Gastroesophageal sphincter (tissue), 4 donors: ENCODE results near the gene DNA2. TPM values are rescaled to one million over a fixed set of nuclear protein-coding genes. Genes with fewer than 3 reads are reported as not detected.

Experiments
- ATAC-seq: fragments of 150-250 bp; one replicate; pipeline ENCODE4 v1.9.1; 2016; ENCODE audit warnings: mild to moderate bottlenecking, moderate library complexity
- H3K27ac ChIP-seq, 4 donors: fragments of 200-600 bp; sonication (generic) in 3 of 4; 1 replicate in 3 of 4; 2 replicates in 1 of 4; pipeline ENCODE4 v1.5.1; 2016 to 2019
- H3K27me3 ChIP-seq: fragments of 200-600 bp; sonication (generic); one replicate; pipeline ENCODE4 v1.5.1; 2019
- H3K36me3 ChIP-seq, 2 donors: fragments of 200-600 bp; sonication (generic); one replicate each; pipeline ENCODE4 v1.5.1; 2019; ENCODE audit warnings: control low read depth in 1 of 2
- H3K4me1 ChIP-seq, 3 donors: fragments of 200-600 bp; sonication (generic); 1 replicate in 2 of 3; 2 replicates in 1 of 3; pipeline ENCODE4 v1.5.1; 2016 to 2019; ENCODE audit warnings: control low read depth in 2 of 3
- H3K4me3 ChIP-seq, 2 donors: fragments of 200-600 bp; sonication (generic); one replicate each; pipeline ENCODE4 v1.5.1; 2019; ENCODE audit warnings: mild to moderate bottlenecking in 1 of 2, moderate library complexity in 1 of 2
- H3K9me3 ChIP-seq, 3 donors: fragments of 200-600 bp; sonication (generic); one replicate each; pipeline ENCODE4 v1.5.1; 2017 to 2019; ENCODE audit warnings: control low read depth in 2 of 3
- CTCF ChIP-seq, 4 experiments: fragments of 200-600 bp in 2 of 4; fragments of 450-650 bp in 2 of 4; sonication (generic) in 1 of 4; IDR thresholded peaks; one replicate each; pipeline ENCODE4 v1.5.1; 2017 to 2019; ENCODE audit warnings: antibody characterized with exemption in 4 of 4, mild to moderate bottlenecking in 2 of 4, moderate library complexity in 2 of 4
- EP300 ChIP-seq: sonication (generic); formaldehyde crosslinking; IDR thresholded peaks from one replicate; pipeline ENCODE4 v1.6.1; 2017; ENCODE audit warnings: antibody characterized with exemption, mild to moderate bottlenecking
- POLR2A ChIP-seq, 2 donors: fragments of 450-650 bp; IDR thresholded peaks; one replicate each; pipeline ENCODE4 v1.6.1; 2017; ENCODE audit warnings: antibody characterized with exemption in 2 of 2, mild to moderate bottlenecking in 2 of 2, moderate library complexity in 1 of 2
- POLR2AphosphoS5 ChIP-seq: sonication (generic); formaldehyde crosslinking; IDR thresholded peaks from one replicate; pipeline ENCODE4 v1.6.1; 2017; ENCODE audit warnings: antibody characterized with exemption
- WGBS, 2 donors: methylation state at CpG; one replicate each; pipeline ENCODE4 v1.1.5; 2018; ENCODE audit warnings: low coverage in 1 of 2; 5-methylcytosine and 5-hydroxymethylcytosine counted together
- total RNA-seq, 4 donors: library from RNA; depleted of rRNA; stranded (reverse); fragments of >200 nt; gene quantifications; one replicate each; pipeline ENCODE4 v1.1.0, GENCODE V29; 2016

DNA2 gene
- total RNA-seq, 4 donors from 2014 or later: 0.85 to 3.0 (median 2.1) TPM

- no peak for ATAC-seq
- TF ChIP-seq EP300 (no peak), POLR2A (IDR thresholded peaks at IDR 0.05) (no peak), CTCF (IDR thresholded peaks at IDR 0.05) (no peak), POLR2AphosphoS5 (no peak)
- 82 to 87% methylated on average over 5 of the region's 5 CpGs for WGBS, 2 donors
- H3K36me3 ChIP-seq: peaks cover 0 to 5% of the 10 kb centered on the region in 2 donors
- H3K27me3 ChIP-seq: no peaks in the 10 kb centered on the region
- no peaks in the 10 kb centered on the region for H3K9me3 ChIP-seq
- no peak overlapping the region for H3K4me3 ChIP-seq
- no peaks in the 10 kb centered on the region for H3K4me1 ChIP-seq
- no peak overlapping the region for H3K27ac ChIP-seq
Measured at GRCh38 chr10:68428396-68429104, 43.2 kb downstream of the DNA2 start.

- TF ChIP-seq POLR2AphosphoS5 (no peak), POLR2A (IDR thresholded peaks at IDR 0.05) (no peak), EP300 (no peak), CTCF (IDR thresholded peaks at IDR 0.05) (no peak)
- H3K4me1 ChIP-seq: no peaks in the 10 kb centered on the region
- 96 to 98% methylated on average over 8 to 16 of the region's 20 CpGs for WGBS, 2 donors
Measured at GRCh38 chr10:68424454-68425014, 47.2 kb downstream of the DNA2 start.

GRCh38 chr10:68423522-68423921 is 48.3 kb downstream of the DNA2 start:
- Histone ChIP-seq H3K4me3 (no peak overlapping the region), H3K4me1 (no peaks in the 10 kb centered on the region), H3K36me3 (peaks cover 0 to 11% of the 10 kb centered on the region in 2 donors), H3K27ac (no peak overlapping the region), H3K27me3 (no peaks in the 10 kb centered on the region), H3K9me3 (no peaks in the 10 kb centered on the region)
- ATAC-seq: no peak
- WGBS, 2 donors: 90% methylated on average over 2 of the region's 5 CpGs; no CpG with 5 or more reads in 1 of the 2 donors
- TF ChIP-seq EP300 (no peak), POLR2A (IDR thresholded peaks at IDR 0.05) (no peak), CTCF (IDR thresholded peaks at IDR 0.05) (no peak), POLR2AphosphoS5 (no peak)

More at GRCh38 chr10:68424454-68425014, 47.2 kb downstream of the DNA2 start:
- Histone ChIP-seq H3K27me3 (no peaks in the 10 kb centered on the region), H3K36me3 (peaks cover 0 to 11% of the 10 kb centered on the region in 2 donors), H3K27ac (no peak overlapping the region), H3K4me3 (no peak overlapping the region), H3K9me3 (no peaks in the 10 kb centered on the region)
- no peak for ATAC-seq

GRCh38 chr10:68419376-68419775 is 52.4 kb downstream of the DNA2 start:
- H3K9me3 ChIP-seq: no peaks in the 10 kb centered on the region
- H3K4me3 ChIP-seq: no peak overlapping the region
- TF ChIP-seq POLR2AphosphoS5: no peak
- TF ChIP-seq CTCF (IDR thresholded peaks at IDR 0.05): no peak
- TF ChIP-seq EP300: no peak
- peaks cover 0 to 8% of the 10 kb centered on the region in 2 donors for H3K36me3 ChIP-seq
- no peak for ATAC-seq
- 83 to 91% methylated on average over 3 of the region's 3 CpGs for WGBS, 2 donors
- no peak overlapping the region for H3K27ac ChIP-seq
- no peaks in the 10 kb centered on the region for H3K27me3 ChIP-seq
- no peaks in the 10 kb centered on the region for H3K4me1 ChIP-seq
